Neuronal stem cell (in vitro differentiated cells): Measurements from ENCODE around the gene APRT.

ENCODE experiments used
- DNase-seq: peaks from one replicate; pipeline ENCODE4 v3.0.0-alpha.2; 2013; ENCODE audit warnings: low spot score
- H2AFZ ChIP-seq: one replicate; pipeline ENCODE4 v1.6.1; 2013; ENCODE audit warnings: mild to moderate bottlenecking, low read length, inconsistent platforms
- H2AK5ac ChIP-seq: 2 replicates; pipeline ENCODE4 v1.6.1; 2013; ENCODE audit warnings: low read depth, mild to moderate bottlenecking, inconsistent platforms, low read length, moderate library complexity, mixed read lengths
- H2BK120ac ChIP-seq: 2 replicates; pipeline ENCODE4 v1.6.1; 2013; ENCODE audit warnings: low read depth, mild to moderate bottlenecking, inconsistent platforms, low read length, moderate library complexity, mixed read lengths
- H2BK12ac ChIP-seq: one replicate; pipeline ENCODE4 v1.6.1; 2013; ENCODE audit warnings: low read length, inconsistent platforms
- H2BK15ac ChIP-seq: 2 replicates; pipeline ENCODE4 v1.6.1; 2013; ENCODE audit warnings: mild to moderate bottlenecking, low read length, inconsistent platforms, mixed read lengths
- H2BK5ac ChIP-seq: one replicate; pipeline ENCODE4 v1.6.1; 2013; ENCODE audit warnings: inconsistent platforms, mild to moderate bottlenecking, low read length, moderate library complexity
- H3K14ac ChIP-seq: one replicate; pipeline ENCODE4 v1.6.1; 2013; ENCODE audit warnings: low read length, inconsistent platforms
- H3K18ac ChIP-seq: 2 replicates; pipeline ENCODE4 v1.6.1; 2013; ENCODE audit warnings: low read length, inconsistent platforms
- H3K23ac ChIP-seq: 2 replicates; pipeline ENCODE4 v1.6.1; 2013; ENCODE audit warnings: low read depth, mild to moderate bottlenecking, mixed read lengths, low read length, inconsistent platforms; ENCODE audit not compliant: poor library complexity
- H3K27ac ChIP-seq: replicated peaks from 3 replicates; pipeline ENCODE4 v1.5.1; 2013; ENCODE audit warnings: low read length, inconsistent platforms
- H3K27me3 ChIP-seq, 3 experiments: 2 replicates each; pipeline ENCODE4 v1.6.1; 2013; ENCODE audit warnings: low read length in 3 of 3, mild to moderate bottlenecking in 2 of 3, inconsistent platforms in 1 of 3, low read depth in 1 of 3, mixed read lengths in 1 of 3, moderate library complexity in 1 of 3; ENCODE audit not compliant: control insufficient read depth in 3 of 3, insufficient read depth in 3 of 3
- H3K36me3 ChIP-seq, 2 donors: replicated peaks in 1 of 2; 2 replicates each; pipeline ENCODE4 v1.6.1; 2013; ENCODE audit warnings: low read length in 2 of 2; ENCODE audit not compliant: control insufficient read depth in 2 of 2, insufficient read depth in 2 of 2
- H3K4ac ChIP-seq: 2 replicates; pipeline ENCODE4 v1.6.1; 2013; ENCODE audit warnings: inconsistent platforms, mild to moderate bottlenecking, low read length, moderate library complexity
- H3K4me1 ChIP-seq, 2 donors: 1 replicate in 1 of 2; 2 replicates in 1 of 2; pipeline ENCODE4 v1.6.1; 2013; ENCODE audit warnings: low read length in 2 of 2, low read depth in 1 of 2; ENCODE audit not compliant: control insufficient read depth in 2 of 2, insufficient read depth in 1 of 2
- H3K4me2 ChIP-seq: one replicate; pipeline ENCODE4 v1.6.1; 2013; ENCODE audit warnings: mild to moderate bottlenecking, low read length, inconsistent platforms; ENCODE audit not compliant: insufficient read depth, poor library complexity, severe bottlenecking
- H3K4me3 ChIP-seq, 2 donors: 2 replicates each; pipeline ENCODE4 v1.5.1; 2013; ENCODE audit warnings: low read length in 2 of 2, mild to moderate bottlenecking in 2 of 2, inconsistent platforms in 1 of 2, moderate library complexity in 1 of 2
- H3K79me1 ChIP-seq: one replicate; pipeline ENCODE4 v1.6.1; 2013; ENCODE audit warnings: low read depth, mild to moderate bottlenecking, inconsistent platforms, low read length, moderate library complexity
- H3K9ac ChIP-seq: one replicate; pipeline ENCODE4 v1.6.1; 2013; ENCODE audit warnings: mild to moderate bottlenecking, low read depth, low read length, inconsistent platforms; ENCODE audit not compliant: poor library complexity
- H3K9me3 ChIP-seq, 2 donors: replicated peaks in 1 of 2; 2 replicates each; pipeline versions ENCODE3 to v1.6.1; 2013; ENCODE audit warnings: low read length in 2 of 2, mild to moderate bottlenecking in 2 of 2, inconsistent platforms in 1 of 2, low read depth in 1 of 2, mixed read lengths in 1 of 2, moderate library complexity in 1 of 2; ENCODE audit not compliant: control insufficient read depth in 2 of 2, insufficient read depth in 1 of 2
- H4K8ac ChIP-seq: one replicate; pipeline ENCODE4 v1.6.1; 2013; ENCODE audit warnings: low read depth, mild to moderate bottlenecking, inconsistent platforms, low read length, moderate library complexity
- H4K91ac ChIP-seq: one replicate; pipeline ENCODE4 v1.6.1; 2013; ENCODE audit warnings: low read length, low read depth, mild to moderate bottlenecking, inconsistent platforms; ENCODE audit not compliant: poor library complexity
- WGBS, 2 donors: extraction: QIAGEN DNeasy Blood & Tissue Kit; methylation state at CpG; one replicate each; pipeline ENCODE4 v1.1.7; 2013; ENCODE audit warnings: missing lambda C conversion rate in 2 of 2, mixed read lengths in 1 of 2; ENCODE audit not compliant: insufficient read length in 2 of 2, insufficient replicate concordance in 1 of 2; ENCODE audit errors: extremely low coverage in 2 of 2; 5-methylcytosine and 5-hydroxymethylcytosine counted together

The APRT gene

GRCh38 chr16:88815901-88816589, 4.3 kb upstream of the APRT start:
- H4K8ac ChIP-seq, result peak overlapping the region; percentile 66
- no CpG with 5 or more reads among the region's 19 CpGs for WGBS, 2 donors

DNA sequence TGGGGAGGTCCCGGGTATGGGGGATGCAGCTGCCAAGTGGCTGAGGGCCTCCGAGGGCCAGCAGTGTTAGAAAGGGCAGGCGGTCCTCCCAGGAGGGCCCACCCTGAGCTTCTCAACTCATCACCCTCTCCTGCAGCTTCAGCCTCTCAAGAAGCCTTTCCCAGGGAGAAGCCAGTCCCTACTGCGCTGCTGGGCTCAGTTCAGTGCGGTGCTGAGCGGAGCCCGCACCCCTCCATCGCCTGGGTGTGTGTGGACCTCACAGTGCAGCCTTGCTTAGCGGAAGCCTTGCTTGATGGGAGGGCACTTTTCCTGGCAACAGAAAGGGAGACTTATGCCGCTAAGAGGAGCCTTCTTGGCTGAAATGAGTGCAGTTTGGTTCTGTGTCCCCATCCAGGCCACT, 3.5 kb upstream of the APRT start:
- Histone ChIP-seq H3K4me3 (no peak overlapping the region), H2BK5ac (no peak overlapping the region), H3K4ac (no peak overlapping the region), H2BK15ac (peak overlapping the region; percentile 19), H3K14ac (no peak overlapping the region), H4K91ac (no peak overlapping the region), H3K79me1 (peaks cover 9% of the 10 kb centered on the region), H2AFZ (no peak overlapping the region), H3K23ac (peak overlapping the region; percentile 46), H4K8ac (no peak overlapping the region), H3K9ac (no peak overlapping the region), H3K4me2 (no peak overlapping the region), H2AK5ac (peak overlapping the region; percentile 5), H2BK120ac (no peak overlapping the region), H3K9me3 (peaks cover 0 to 8% of the 10 kb centered on the region in 2 donors), H3K36me3 (peaks cover 3 to 4% of the 10 kb centered on the region in 2 donors), H3K27ac (no peak overlapping the region), H2BK12ac (no peak overlapping the region), H3K4me1 (peaks cover 5 to 7% of the 10 kb centered on the region in 2 donors), H3K27me3 (no peaks in the 10 kb centered on the region), H3K18ac (no peak overlapping the region)
- no peak for DNase-seq
- no CpG with 5 or more reads among the region's 10 CpGs for WGBS, 2 donors

More at GRCh38 chr16:88815901-88816589, 4.3 kb upstream of the APRT start:
- no peak overlapping the region for H3K4me3 ChIP-seq
- DNase-seq, result no peak
- no peak overlapping the region for H3K27ac ChIP-seq
- H2BK15ac ChIP-seq, result peak overlapping the region; percentile 19
- H2AFZ ChIP-seq, result no peak overlapping the region
- H3K4me2 ChIP-seq, result no peak overlapping the region
- no peak overlapping the region for H4K91ac ChIP-seq
- H2BK5ac ChIP-seq, result no peak overlapping the region
- no peak overlapping the region for H2BK12ac ChIP-seq
- H3K4me1 ChIP-seq, result no peaks in the 10 kb centered on the region
- peak overlapping the region; percentile 58 for H3K23ac ChIP-seq
- H3K9ac ChIP-seq, result no peak overlapping the region
- H3K9me3 ChIP-seq, result peaks cover 0 to 8% of the 10 kb centered on the region in 2 donors
- no peak overlapping the region for H3K14ac ChIP-seq
- no peaks in the 10 kb centered on the region for H3K36me3 ChIP-seq
- H2BK120ac ChIP-seq, result peak overlapping the region; percentile 64
- peak overlapping the region; percentile 11 for H3K18ac ChIP-seq
- no peaks in the 10 kb centered on the region for H3K27me3 ChIP-seq
- H3K79me1 ChIP-seq, result peaks cover 4% of the 10 kb centered on the region
- peak overlapping the region; percentile 90 for H2AK5ac ChIP-seq
- H3K4ac ChIP-seq, result no peak overlapping the region

GRCh38 chr16:88814144-88814502, 2.4 kb upstream of the APRT start:
- Histone ChIP-seq H2BK12ac (no peak overlapping the region), H3K4me3 (no peak overlapping the region), H2BK5ac (no peak overlapping the region), H2BK15ac (no peak overlapping the region), H3K4me1 (peaks cover 10 to 11% of the 10 kb centered on the region in 2 donors), H4K8ac (no peak overlapping the region), H4K91ac (no peak overlapping the region), H2AFZ (no peak overlapping the region), H2AK5ac (peak overlapping the region; percentile 66), H3K27ac (no peak overlapping the region), H2BK120ac (no peak overlapping the region), H3K4me2 (no peak overlapping the region), H3K23ac (peak overlapping the region; percentile 52), H3K14ac (peak overlapping the region; percentile 47), H3K9ac (peak overlapping the region; percentile 67), H3K79me1 (peaks cover 17% of the 10 kb centered on the region), H3K27me3 (no peaks in the 10 kb centered on the region), H3K18ac (no peak overlapping the region), H3K9me3 (peaks cover 0 to 8% of the 10 kb centered on the region in 2 donors), H3K4ac (no peak overlapping the region), H3K36me3 (peaks cover 12 to 15% of the 10 kb centered on the region in 2 donors)
- DNase-seq, result no peak
- no CpG with 5 or more reads among the region's 13 CpGs for WGBS, 2 donors

GRCh38 chr16:88813269-88814143, 1.8 kb upstream of the APRT start:
- no peaks in the 10 kb centered on the region for H3K27me3 ChIP-seq
- H4K8ac ChIP-seq, result no peak overlapping the region
- peak overlapping the region; percentile 52 for H3K23ac ChIP-seq
- H2AFZ ChIP-seq, result no peak overlapping the region
- no peak overlapping the region for H3K14ac ChIP-seq
- H3K9me3 ChIP-seq, result peaks cover 0 to 8% of the 10 kb centered on the region in 2 donors
- H3K79me1 ChIP-seq, result peaks cover 17% of the 10 kb centered on the region
- peak overlapping the region; percentile 85 for H3K18ac ChIP-seq
- DNase-seq, result no peak
- H3K4me1 ChIP-seq, result peaks cover 10 to 11% of the 10 kb centered on the region in 2 donors
- H2BK120ac ChIP-seq, result no peak overlapping the region
- peak overlapping the region; percentile 100 for H2AK5ac ChIP-seq
- H3K4me2 ChIP-seq, result no peak overlapping the region
- no peak overlapping the region for H3K9ac ChIP-seq
- H2BK12ac ChIP-seq, result no peak overlapping the region
- H3K27ac ChIP-seq, result no peak overlapping the region
- no peak overlapping the region for H3K4ac ChIP-seq
- peak overlapping the region; percentile 2 for H4K91ac ChIP-seq
- no peak overlapping the region for H2BK5ac ChIP-seq
- no peak overlapping the region for H2BK15ac ChIP-seq
- peaks cover 18 to 20% of the 10 kb centered on the region in 2 donors for H3K36me3 ChIP-seq
- no peak overlapping the region for H3K4me3 ChIP-seq
- no CpG with 5 or more reads among the region's 26 CpGs for WGBS, 2 donors
